Panc1 (cell line): ENCODE results near the gene LRMDA. TPM values are rescaled to one million over a fixed set of nuclear protein-coding genes. Genes with fewer than 3 reads are reported as not detected.

Source experiments
- ATAC-seq: fragments of 200-7000 bp; cut with Tn5 transposase; 2 replicates; pipeline ENCODE4 v1.9.1; 2020; ENCODE audit warnings: mild to moderate bottlenecking, moderate library complexity
- BruUV-seq: library from RNA; stranded (reverse); fragments of 400-500 nt; replicated peaks from 2 replicates; lab custom pipeline; 2021; lab: Mats Ljungman, UMichigan
- CTCF ChIA-PET: fragments of 300-600 bp; sonication (Branson Sonifier 250); formaldehyde crosslinking; loops from one replicate; lab custom pipeline; 2022; ENCODE audit warnings: antibody characterized with exemption; lab: Charles Lee
- POLR2A ChIA-PET: fragments of 300-600 bp; sonication (Branson Sonifier 250); formaldehyde crosslinking; loops from one replicate; lab custom pipeline; 2022; ENCODE audit warnings: antibody characterized with exemption; lab: Charles Lee
- DNase-seq: peaks from one replicate; pipeline ENCODE4 v3.0.0-alpha.2; 2010; ENCODE audit warnings: low read depth, low spot score
- H3K27ac ChIP-seq: 2 replicates; pipeline ENCODE4 v1.5.1; 2011; ENCODE audit warnings: mild to moderate bottlenecking, low read length, inconsistent platforms
- H3K27me3 ChIP-seq: fragments of 200-500 bp; sonication (Bioruptor generic); 2 replicates; pipeline ENCODE4 v1.6.0; 2014; ENCODE audit warnings: low read length, inconsistent platforms; ENCODE audit not compliant: control insufficient read depth, insufficient read depth
- H3K36me3 ChIP-seq: fragments of 200-500 bp; sonication (Bioruptor generic); 2 replicates; pipeline ENCODE4 v1.5.1; 2014; ENCODE audit warnings: inconsistent platforms, mild to moderate bottlenecking, low read length, moderate library complexity; ENCODE audit not compliant: control insufficient read depth, insufficient read depth
- H3K4me1 ChIP-seq: 2 replicates; pipeline ENCODE4 v1.5.1; 2011; ENCODE audit warnings: inconsistent platforms, mild to moderate bottlenecking, low read length, moderate library complexity; ENCODE audit not compliant: control insufficient read depth, insufficient read depth
- H3K4me3 ChIP-seq, 2 experiments: 2 replicates each; pipeline ENCODE4 v1.5.1; 2011 to 2012; ENCODE audit warnings: low read depth in 2 of 2, low read length in 2 of 2, mild to moderate bottlenecking in 2 of 2, inconsistent platforms in 1 of 2, moderate library complexity in 1 of 2
- H3K9me3 ChIP-seq: fragments of 200-500 bp; sonication (Bioruptor generic); 2 replicates; pipeline ENCODE4 v1.5.1; 2014; ENCODE audit warnings: low read depth, mild to moderate bottlenecking, inconsistent platforms, low read length, moderate library complexity; ENCODE audit not compliant: control insufficient read depth, insufficient read depth
- CTCF ChIP-seq: fragments of 450-650 bp; IDR thresholded peaks from 2 replicates; pipeline ENCODE4 v1.5.1; 2017; ENCODE audit warnings: mild to moderate bottlenecking
- POLR2AphosphoS5 ChIP-seq: IDR thresholded peaks from 2 replicates; pipeline ENCODE4 v1.6.1; 2012; ENCODE audit warnings: mild to moderate bottlenecking, low read depth, low read length, moderate library complexity
- REST ChIP-seq, 2 experiments: IDR thresholded peaks; 2 replicates each; pipeline ENCODE4 v1.6.1; 2011 to 2012; ENCODE audit warnings: low read depth in 2 of 2, control low read depth in 1 of 2, low read length in 1 of 2, mild to moderate bottlenecking in 1 of 2, moderate library complexity in 1 of 2; ENCODE audit not compliant: insufficient read depth in 1 of 2
- SIN3A ChIP-seq: IDR thresholded peaks from 2 replicates; pipeline ENCODE4 v1.6.1; 2012; ENCODE audit warnings: low read depth, mild to moderate bottlenecking, low read length, moderate library complexity, borderline replicate concordance; ENCODE audit not compliant: insufficient read depth
- TCF7L2 ChIP-seq: IDR thresholded peaks from 2 replicates; pipeline ENCODE4 v1.6.1; 2011; ENCODE audit warnings: mild to moderate bottlenecking, low read depth, low read length, inconsistent platforms
- in situ Hi-C: cut with HindIII; loops from 2 replicates; pipeline ENCODE4 v1.10.0; 2016; ENCODE audit warnings: low sequenced_read_pairs, low pct_unique_long_range_greater_than_20kb
- intact Hi-C: fragments of 100-400 bp; cut with micrococcal nuclease; formaldehyde crosslinking; loops from one replicate; pipeline ENCODE4 v1.10.0; 2022; ENCODE audit not compliant: unreplicated experiment
- total RNA-seq: library from RNA; stranded (reverse); gene quantifications from one replicate; pipeline ENCODE4 v1.2.1, GENCODE V29; 2021; ENCODE audit not compliant: unreplicated experiment

The LRMDA gene
- total RNA-seq, 1 experiment from 2014 or later = 1.2 TPM

- intact Hi-C loops = no loop called here
- ChIA-PET POLR2A (no interaction called here), CTCF (no interaction called here)
- no TSS peak for BruUV-seq
- H3K9me3 ChIP-seq = no peaks in the 10 kb centered on the region
- no peak overlapping the region for H3K27ac ChIP-seq
- no peak overlapping the region for H3K4me3 ChIP-seq
- 0 out of 2 replicates have a peak, but pooled peaks cover 4% of the 10 kb centered on the region for H3K27me3 ChIP-seq
- ATAC-seq = no peak
- no peaks in the 10 kb centered on the region for H3K36me3 ChIP-seq
- no peak for DNase-seq
- TF ChIP-seq CTCF (no peak), SIN3A (no peak), REST (IDR thresholded peaks at IDR 0.05; ENCODE audit: insufficient read depth in 1 of 2, low read depth in 2 of 2, low read length in 1 of 2) (no peak), TCF7L2 (no peak), POLR2AphosphoS5 (no peak)
- H3K4me1 ChIP-seq = no peaks in the 10 kb centered on the region
- in situ Hi-C loops = no loop called here
Observed at GRCh38 chr10:76126607-76127527, 695.4 kb downstream of the LRMDA start.

- 0 out of 2 replicates have a peak, but pooled peaks cover 4% of the 10 kb centered on the region for H3K27me3 ChIP-seq
- H3K4me3 ChIP-seq = no peak overlapping the region
- DNase-seq = no peak
- ATAC-seq = no peak
- ChIA-PET CTCF (no interaction called here), POLR2A (no interaction called here)
- no peak overlapping the region for H3K27ac ChIP-seq
- H3K4me1 ChIP-seq = no peaks in the 10 kb centered on the region
- in situ Hi-C loops (no loop called here), intact Hi-C loops (no loop called here)
- no peaks in the 10 kb centered on the region for H3K9me3 ChIP-seq
- no TSS peak for BruUV-seq
- no peaks in the 10 kb centered on the region for H3K36me3 ChIP-seq
- no peak for TF ChIP-seq SIN3A
- no peak for TF ChIP-seq TCF7L2
- no peak for TF ChIP-seq REST (IDR thresholded peaks at IDR 0.05; ENCODE audit: insufficient read depth in 1 of 2, low read depth in 2 of 2, low read length in 1 of 2)
- no peak for TF ChIP-seq CTCF
- no peak for TF ChIP-seq POLR2AphosphoS5
Observed at GRCh38 chr10:76127984-76128589, 696.7 kb downstream of the LRMDA start.
